HG03457 (cell line): Measurements from ENCODE around the gene F3.
"Not testable (repeated sequence)": the region's sequence is repeated elsewhere in the genome, so short reads cannot be mapped to it uniquely, and the experiment has no call there.

Experiments
- ATAC-seq: cut with Tn5 transposase; IDR thresholded peaks from one replicate; pipeline ENCODE4 v1.9.1; 2021; ENCODE audit warnings: moderate number of reproducible peaks; ENCODE audit not compliant: unreplicated experiment

Gene F3

DNA sequence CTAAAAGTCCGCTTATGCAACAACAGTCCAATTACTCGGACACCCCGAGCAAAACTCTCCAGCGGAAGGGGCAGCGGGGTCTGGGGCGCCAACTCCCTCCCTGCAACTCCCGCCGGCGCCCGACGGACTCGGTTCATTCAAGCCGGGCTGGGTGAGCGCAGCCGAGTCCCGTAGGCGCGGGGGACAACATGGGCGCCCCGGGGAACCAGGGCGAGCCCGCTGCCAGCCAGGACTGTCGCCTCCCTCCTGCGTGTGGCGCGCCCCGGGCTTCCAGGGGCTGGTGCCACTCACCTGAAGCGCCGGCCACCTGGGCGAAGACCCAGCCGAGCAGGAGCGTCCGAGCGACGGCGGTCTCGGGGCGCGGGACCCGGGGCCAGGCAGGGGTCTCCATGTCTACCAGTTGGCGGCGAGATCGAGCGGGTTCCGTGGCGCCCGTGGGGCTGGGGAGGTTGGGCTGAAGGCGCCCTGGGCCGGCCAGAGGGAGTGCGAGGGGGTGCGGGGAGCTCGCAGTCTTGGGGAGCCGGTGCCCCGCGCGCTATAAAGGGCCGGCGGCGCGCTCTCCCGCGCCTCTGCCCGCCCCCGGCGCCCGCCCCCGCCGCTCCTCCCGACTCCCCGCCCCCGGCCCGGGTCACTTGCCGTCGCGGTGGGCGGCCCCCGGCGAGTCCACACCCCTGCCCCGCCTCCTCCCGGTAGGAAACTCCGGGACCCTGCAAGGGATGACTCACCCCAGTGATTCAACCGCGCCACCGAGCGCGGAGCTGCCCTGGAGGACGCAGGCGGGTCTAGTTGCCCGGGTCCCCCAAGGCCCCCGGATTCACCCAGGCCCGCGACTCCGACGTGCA, at the start of gene F3:
Gene F3, minus strand, starts transcription at position 514 of the 842 bp plus-strand sequence. Its CDS starts 123 bp downstream, at position 391.
- ATAC-seq, result peak; percentile 70

DNA sequence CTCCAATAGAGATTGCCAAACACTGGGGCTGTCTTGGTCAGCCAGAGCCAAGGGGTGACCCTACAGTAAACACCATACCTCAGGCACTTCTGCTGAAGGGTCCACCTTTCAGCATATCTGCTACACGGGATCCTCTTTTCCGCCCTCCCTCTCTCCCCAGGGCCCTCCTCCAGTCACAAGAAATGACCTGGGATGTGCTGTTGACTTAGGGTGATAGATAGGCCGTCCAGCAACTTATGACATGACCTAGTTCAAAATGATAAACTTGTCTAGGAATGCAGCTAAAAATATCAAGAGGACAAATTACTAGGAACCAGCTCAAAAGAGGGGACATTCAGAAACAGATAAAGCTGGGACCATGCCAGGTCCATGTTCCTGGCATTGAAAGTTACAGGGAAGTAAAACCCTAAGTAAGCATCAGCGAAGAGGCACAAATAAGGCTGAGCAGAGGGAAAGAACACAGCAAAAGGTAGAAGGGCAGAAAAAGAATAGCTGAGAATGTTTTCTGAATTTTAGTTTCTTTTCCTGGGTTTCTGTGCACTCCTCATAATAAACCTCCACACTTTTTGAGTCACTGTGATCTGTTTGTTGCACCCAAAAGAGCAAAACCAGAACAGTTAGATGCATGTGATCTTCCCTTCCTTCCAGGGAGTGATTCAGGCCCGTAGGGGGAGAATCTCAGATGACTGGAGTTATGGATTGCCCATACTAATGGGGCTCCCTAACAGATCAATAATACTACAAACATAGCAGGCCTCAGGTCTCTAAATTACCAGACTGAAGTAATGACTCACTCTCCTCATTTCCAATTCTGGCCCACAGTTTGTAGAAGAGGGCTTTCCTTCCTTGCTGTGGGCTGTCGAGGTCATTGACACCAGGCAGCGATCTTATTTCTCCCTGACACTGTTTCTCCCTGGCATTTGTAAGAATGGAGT, 48.9 kb upstream of the F3 start:
- no peak for ATAC-seq

- ATAC-seq, result no peak
Observed at GRCh38 chr1:94589728-94590127, 48.2 kb upstream of the F3 start.

DNA sequence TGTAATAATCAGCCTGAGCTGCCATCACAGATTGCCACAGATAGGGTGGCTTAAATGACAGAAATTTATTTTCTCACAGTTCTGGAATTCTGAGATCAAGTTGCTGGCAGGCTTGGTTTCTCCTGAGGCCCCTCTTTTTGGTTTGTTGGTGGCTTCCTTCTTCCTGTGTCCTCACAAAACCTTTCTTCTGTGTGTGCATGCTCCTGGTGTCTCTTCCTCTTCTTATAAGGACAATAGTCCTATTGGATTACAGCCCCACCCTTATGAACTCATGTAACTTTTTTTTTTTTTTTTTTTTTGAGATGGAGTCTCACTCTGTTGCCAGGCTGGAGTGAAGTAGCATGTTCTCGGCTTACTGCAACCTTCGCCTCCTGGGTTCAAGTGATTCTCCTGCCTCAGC, 41.0 kb upstream of the F3 start:
- no peak for ATAC-seq

GRCh38 chr1:94580367-94581115, 39.0 kb upstream of the F3 start:
- no peak for ATAC-seq

GRCh38 chr1:94579876-94580294, 38.3 kb upstream of the F3 start:
- ATAC-seq, result no peak

- no peak for ATAC-seq
Observed at GRCh38 chr1:94578856-94579255, 37.3 kb upstream of the F3 start.

DNA sequence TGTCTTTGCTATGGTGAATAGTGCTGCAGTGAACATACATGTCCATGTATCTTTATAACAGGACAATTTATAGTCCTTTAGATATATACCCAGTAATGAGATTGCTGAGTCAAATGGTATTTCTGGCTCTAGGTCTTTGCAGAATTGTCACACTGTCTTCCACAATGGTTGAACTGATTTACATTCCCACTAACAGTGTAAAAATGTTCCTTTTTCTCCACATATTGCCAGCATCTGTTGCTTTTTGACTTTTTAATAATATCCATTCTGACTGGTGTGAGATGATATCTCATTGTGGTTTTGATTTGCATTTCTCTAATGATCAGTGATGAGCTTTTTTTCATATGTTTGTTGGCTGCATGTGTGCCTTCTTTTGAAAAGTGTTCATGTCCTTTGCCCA, 32.4 kb upstream of the F3 start:
- ATAC-seq, result not testable (repeated sequence)

- ATAC-seq, result no peak
Observed at GRCh38 chr1:94572780-94573179, 31.2 kb upstream of the F3 start.

DNA sequence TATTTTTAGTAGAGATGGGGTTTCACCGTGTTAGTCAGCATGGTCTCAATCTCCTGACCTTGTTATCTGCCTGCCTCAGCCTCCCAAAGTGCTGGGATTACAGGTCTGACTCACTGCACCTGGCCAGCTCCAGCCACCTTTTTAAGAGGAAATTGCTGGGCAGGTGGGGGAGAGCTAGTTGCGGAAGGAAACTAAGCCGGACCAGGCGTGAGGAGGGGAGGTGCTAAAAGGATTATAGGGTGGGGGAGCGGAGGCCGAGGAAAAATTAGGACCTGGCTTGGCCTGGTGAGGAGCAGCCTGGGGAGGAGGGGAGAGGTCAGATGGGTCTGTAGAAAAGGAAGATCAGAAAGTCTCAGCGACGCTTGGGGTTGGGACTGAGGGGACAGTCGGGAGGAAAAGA, 29.4 kb upstream of the F3 start:
- ATAC-seq, result not testable (repeated sequence)

- ATAC-seq, result not testable (repeated sequence)
Observed at GRCh38 chr1:94568806-94569205, 27.2 kb upstream of the F3 start.

DNA sequence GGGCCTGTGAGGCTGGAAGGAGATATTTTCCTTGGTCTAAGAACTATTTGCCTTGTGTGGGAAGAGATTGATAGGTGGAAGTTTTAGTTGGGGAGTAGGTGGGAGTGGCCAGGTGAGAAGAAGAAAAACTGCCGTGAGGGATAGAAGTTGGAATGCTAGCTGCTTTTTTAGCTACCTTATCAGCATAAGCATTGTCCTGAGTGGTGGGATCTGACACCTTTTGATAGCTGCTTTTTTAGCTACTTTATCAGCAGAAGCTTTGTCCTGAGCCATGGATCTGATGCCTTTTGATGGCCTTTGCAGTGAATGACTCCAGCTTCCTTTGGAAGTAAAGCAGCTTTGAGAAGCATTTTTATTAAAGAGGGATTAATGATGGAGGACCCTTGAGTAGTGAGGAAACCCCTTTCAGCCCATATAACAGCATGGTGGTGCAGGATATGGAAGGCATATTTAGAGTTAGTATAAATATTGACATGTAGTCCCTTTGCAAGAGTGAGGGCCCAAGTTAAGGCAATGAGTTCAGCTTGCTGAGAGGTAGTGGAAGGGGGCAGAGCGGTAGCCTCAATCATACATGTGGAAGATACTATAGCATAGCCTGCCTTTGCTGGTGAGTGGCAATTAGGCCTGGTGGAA, 26.5 kb upstream of the F3 start:
- not testable (repeated sequence) for ATAC-seq

DNA sequence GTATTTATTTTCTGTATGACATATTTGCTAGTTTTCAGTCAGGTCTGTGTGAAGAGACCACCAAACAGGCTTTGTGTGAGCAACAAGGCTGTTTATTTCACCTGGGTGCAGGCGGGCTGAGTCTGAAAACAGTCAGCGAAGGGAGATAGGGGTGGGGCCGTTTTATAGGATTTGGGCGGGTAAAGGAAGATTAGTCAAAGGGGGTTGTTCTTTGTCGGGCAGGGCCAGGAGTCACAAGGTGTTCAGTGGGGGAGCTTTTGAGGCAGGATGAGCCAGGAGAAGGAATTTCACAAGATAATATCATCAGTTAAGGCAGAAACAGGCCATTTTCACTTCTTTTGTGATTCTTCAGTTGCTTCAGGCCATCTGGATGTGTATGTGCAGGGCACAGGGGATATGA, 24.9 kb upstream of the F3 start:
- not testable (repeated sequence) for ATAC-seq

DNA sequence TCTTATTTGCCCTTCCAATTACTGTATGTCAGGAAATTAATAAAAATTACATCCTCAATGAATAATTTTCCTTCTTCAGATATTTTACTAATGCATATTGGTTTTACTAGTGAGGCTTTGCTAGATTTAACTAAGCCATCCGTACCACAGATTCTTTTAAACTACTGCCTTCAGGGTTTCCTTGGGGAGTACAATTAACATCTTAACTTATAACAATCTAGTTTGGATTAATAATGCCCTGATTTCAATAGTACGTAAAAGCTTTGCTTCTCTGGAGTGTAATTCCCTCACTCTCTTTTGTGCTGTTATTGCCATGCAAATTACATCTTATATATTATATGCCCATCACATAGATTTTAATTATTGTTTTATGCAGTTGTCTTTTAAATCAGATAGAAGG, 24.3 kb upstream of the F3 start:
- ATAC-seq, result no peak

- ATAC-seq, result no peak
Observed at GRCh38 chr1:94562519-94563260, 21.1 kb upstream of the F3 start.

DNA sequence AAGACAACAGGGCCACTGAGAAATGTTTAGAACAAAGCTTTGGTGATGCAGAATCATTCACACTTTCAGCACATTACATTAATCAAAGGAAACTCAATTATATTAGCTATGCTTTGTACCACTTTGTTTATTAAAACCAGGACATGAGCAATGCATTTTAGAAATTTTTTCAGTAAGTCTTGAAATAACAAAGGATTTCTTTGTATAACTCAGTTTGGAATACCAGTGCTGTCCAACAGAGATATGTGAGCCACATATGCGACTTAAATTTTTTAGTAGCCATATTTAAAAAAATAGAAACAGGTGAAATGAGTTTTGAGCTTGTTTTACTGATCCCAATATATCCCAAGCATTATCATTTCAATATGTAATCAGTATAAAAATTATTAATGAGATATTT, 18.8 kb upstream of the F3 start:
- ATAC-seq, result no peak

DNA sequence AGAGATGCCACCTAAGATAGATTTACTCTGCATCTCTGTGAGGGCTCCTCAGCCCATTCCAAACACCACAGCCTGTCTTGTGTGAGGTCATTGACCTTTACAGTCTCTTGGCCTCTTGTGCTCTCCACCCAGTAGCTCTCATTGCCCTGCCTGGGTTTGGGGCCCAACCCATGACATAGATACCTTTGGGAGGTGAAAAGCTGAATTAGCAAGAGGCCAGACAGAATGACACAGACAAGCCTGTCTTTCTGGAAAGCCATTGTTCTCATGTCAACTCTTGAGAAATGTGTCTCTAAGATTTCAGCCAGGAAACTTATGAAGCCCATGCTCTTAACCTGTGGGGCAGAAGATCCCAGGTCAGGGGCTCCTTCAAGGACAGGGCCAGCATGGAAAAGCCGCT, 18.4 kb upstream of the F3 start:
- ATAC-seq, result no peak

DNA sequence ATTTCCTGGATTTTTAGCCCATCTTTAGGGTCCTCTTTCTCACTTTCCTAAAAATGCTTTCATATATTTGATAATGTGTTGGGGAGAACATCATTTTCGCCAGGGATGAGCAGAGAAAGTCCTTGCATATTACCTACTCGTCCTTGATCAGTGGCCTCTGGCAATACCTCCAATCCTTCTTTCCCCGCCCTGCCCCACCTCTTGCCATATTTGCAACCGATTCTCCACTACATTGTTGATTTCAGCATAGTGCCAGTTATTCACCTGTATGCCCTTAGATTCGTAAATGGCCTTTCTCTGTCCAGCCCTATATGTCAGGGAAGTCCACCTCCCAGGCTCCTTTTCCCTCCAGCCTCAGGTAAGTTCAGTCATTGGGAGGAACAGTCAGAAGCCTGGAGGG, 13.5 kb upstream of the F3 start:
- no peak for ATAC-seq

DNA sequence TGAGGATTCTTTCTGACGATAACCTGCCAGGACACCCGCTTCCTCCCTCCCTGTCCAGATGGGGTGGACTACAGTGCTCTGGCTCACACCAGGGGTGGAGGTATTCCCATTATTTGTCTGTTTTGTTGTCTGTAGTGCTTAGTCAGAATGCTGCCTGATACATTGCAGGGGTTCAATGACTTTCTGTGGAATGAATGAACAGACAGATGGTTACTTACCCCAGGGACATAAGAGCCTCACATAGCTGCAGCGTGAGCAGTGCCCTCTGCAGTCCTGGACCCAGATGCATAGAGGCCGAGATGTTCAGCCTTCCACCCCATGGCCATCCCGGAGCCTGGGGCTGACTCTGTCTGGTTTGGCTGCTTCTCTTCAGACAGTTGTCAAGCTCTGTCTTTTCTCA, 13.0 kb upstream of the F3 start:
- no peak for ATAC-seq

DNA sequence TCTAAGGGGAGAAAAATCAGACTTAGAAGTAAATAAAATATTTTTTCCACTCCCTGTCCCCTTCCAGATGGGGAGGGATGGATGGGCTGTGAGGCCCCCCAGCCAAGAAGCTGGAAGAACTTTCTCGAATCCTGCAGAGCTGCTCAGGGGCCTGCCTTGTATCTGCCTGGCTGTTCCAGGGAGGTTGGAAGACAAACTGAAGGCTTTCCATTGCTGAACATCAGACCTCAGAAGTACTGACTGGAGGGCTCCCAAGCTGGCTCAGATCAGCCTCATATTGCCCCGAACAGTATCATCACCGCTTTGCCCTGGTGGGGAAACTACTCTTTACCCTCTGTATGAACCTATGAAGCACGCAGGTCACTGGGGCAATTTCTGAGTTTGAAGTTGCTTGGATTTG, 12.4 kb upstream of the F3 start:
- no peak for ATAC-seq
